Uterus (tissue), 2 donors: ENCODE measurements around the gene DAO.

Source experiments
- POLR2A ChIP-seq, 2 donors: fragments of 450-650 bp; IDR thresholded peaks; one replicate each; pipeline ENCODE4 v1.6.1; 2016; ENCODE audit warnings: antibody characterized with exemption in 2 of 2, mild to moderate bottlenecking in 1 of 2, moderate library complexity in 1 of 2
- TF ChIP-seq, protein P1 (sequence below), 4 experiments: fragments of 200-600 bp in 2 of 4; fragments of 450-650 bp in 2 of 4; sonication (generic) in 2 of 4; IDR thresholded peaks; one replicate each; pipeline ENCODE4 v1.5.1; 2016 to 2019; ENCODE audit warnings: antibody characterized with exemption in 4 of 4, mild to moderate bottlenecking in 2 of 4, moderate library complexity in 1 of 4

DNA sequence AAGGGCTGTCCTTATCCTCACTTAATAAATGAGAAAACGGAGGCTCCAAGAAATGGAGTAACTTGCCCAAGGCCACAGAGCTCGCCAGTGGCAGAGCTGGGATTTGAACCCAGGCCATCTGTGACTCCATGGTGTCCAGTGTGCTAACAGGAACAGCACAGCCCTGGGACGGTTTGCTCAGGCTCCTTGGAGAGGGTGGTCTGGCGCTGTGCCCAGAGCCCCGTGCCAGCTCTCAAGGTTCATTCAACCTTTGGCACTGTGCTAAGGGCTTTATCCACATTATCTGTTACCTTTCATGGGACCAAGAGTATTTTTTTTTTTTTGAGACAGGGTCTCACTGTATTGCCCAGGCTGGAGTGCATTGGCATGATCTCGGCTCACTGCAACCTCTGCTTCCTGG is 8.1 kb downstream of the DAO start:
- TF ChIP-seq, protein P1, sequence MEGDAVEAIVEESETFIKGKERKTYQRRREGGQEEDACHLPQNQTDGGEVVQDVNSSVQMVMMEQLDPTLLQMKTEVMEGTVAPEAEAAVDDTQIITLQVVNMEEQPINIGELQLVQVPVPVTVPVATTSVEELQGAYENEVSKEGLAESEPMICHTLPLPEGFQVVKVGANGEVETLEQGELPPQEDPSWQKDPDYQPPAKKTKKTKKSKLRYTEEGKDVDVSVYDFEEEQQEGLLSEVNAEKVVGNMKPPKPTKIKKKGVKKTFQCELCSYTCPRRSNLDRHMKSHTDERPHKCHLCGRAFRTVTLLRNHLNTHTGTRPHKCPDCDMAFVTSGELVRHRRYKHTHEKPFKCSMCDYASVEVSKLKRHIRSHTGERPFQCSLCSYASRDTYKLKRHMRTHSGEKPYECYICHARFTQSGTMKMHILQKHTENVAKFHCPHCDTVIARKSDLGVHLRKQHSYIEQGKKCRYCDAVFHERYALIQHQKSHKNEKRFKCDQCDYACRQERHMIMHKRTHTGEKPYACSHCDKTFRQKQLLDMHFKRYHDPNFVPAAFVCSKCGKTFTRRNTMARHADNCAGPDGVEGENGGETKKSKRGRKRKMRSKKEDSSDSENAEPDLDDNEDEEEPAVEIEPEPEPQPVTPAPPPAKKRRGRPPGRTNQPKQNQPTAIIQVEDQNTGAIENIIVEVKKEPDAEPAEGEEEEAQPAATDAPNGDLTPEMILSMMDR (IDR thresholded peaks at IDR 0.05): no peak
- no peak for TF ChIP-seq POLR2A (IDR thresholded peaks at IDR 0.05)
